Measurements from ENCODE around the gene FADD.
"Not testable (repeated sequence)": the region's sequence is repeated elsewhere in the genome, so short reads cannot be mapped to it uniquely, and the experiment has no call there.

FADD gene

GRCh38 chr11:70207531-70208131 is 4.5 kb downstream of the FADD start:
- DNase-seq (ENCODE audit: extremely low read depth, low read depth), result no peak
- H3K4me3 ChIP-seq (replicated peaks; ENCODE audit: low read depth, low read length), result no peak overlapping the region
- TF ChIP-seq CTCF (IDR thresholded peaks at IDR 0.05; ENCODE audit: low read depth, low read length, missing control alignments), result no peak

GRCh38 chr11:70209391-70209912 is 6.4 kb downstream of the FADD start:
- no peak for TF ChIP-seq CTCF (IDR thresholded peaks at IDR 0.05; ENCODE audit: low read depth, low read length, missing control alignments)
- H3K4me3 ChIP-seq (replicated peaks; ENCODE audit: low read depth, low read length), result no peak overlapping the region
- no peak for DNase-seq (ENCODE audit: extremely low read depth, low read depth)

GRCh38 chr11:70210051-70210501 is 7.0 kb downstream of the FADD start:
- no peak for DNase-seq (ENCODE audit: extremely low read depth, low read depth)
- TF ChIP-seq CTCF (IDR thresholded peaks at IDR 0.05; ENCODE audit: low read depth, low read length, missing control alignments), result no peak
- H3K4me3 ChIP-seq (replicated peaks; ENCODE audit: low read depth, low read length), result no peak overlapping the region

- no peak for DNase-seq (ENCODE audit: extremely low read depth, low read depth)
- no peak overlapping the region for H3K4me3 ChIP-seq (replicated peaks; ENCODE audit: low read depth, low read length)
- no peak for TF ChIP-seq CTCF (IDR thresholded peaks at IDR 0.05; ENCODE audit: low read depth, low read length, missing control alignments)
These were observed 7.4 kb downstream of the FADD start for GRCh38 chr11:70210530-70210929.

- no peak for DNase-seq (ENCODE audit: extremely low read depth, low read depth)
- TF ChIP-seq CTCF (IDR thresholded peaks at IDR 0.05; ENCODE audit: low read depth, low read length, missing control alignments), result no peak
- no peak overlapping the region for H3K4me3 ChIP-seq (replicated peaks; ENCODE audit: low read depth, low read length)
These were observed 9.2 kb downstream of the FADD start for GRCh38 chr11:70212227-70212811.

GRCh38 chr11:70217388-70217787 is 14.3 kb downstream of the FADD start:
- H3K4me3 ChIP-seq (replicated peaks; ENCODE audit: low read depth, low read length); DNase-seq (ENCODE audit: extremely low read depth, low read depth): not testable (repeated sequence)

- DNase-seq (ENCODE audit: extremely low read depth, low read depth); H3K4me3 ChIP-seq (replicated peaks; ENCODE audit: low read depth, low read length): not testable (repeated sequence)
These were observed 15.0 kb downstream of the FADD start for GRCh38 chr11:70218076-70218475.

GRCh38 chr11:70220136-70220535 is 17.0 kb downstream of the FADD start:
- no peak for TF ChIP-seq CTCF (IDR thresholded peaks at IDR 0.05; ENCODE audit: low read depth, low read length, missing control alignments)
- DNase-seq (ENCODE audit: extremely low read depth, low read depth), result no peak
- no peak overlapping the region for H3K4me3 ChIP-seq (replicated peaks; ENCODE audit: low read depth, low read length)

Measured in HFF-Myc (cell line).